Activated T-helper 1 cell treated with Interleukin-2 at 50 U/mL for 16 hours (primary cell): ENCODE results near the gene NFKBIL1.
"Not testable (repeated sequence)": the region's sequence is repeated elsewhere in the genome, so short reads cannot be mapped to it uniquely, and the experiment has no call there.

Experiments used
- DNase-seq: peaks from one replicate; pipeline ENCODE4 v3.0.0-alpha.2; 2020; ENCODE audit warnings: low read depth

The NFKBIL1 gene

GRCh38 chr6:31546958-31547726 lies at the start of gene NFKBIL1:
Gene NFKBIL1, plus strand, starts transcription at chr6:31547608. Its CDS starts 87 bp downstream, at chr6:31547695.
- peak; percentile 82 for DNase-seq

GRCh38 chr6:31498748-31499147 lies 48.7 kb upstream of the NFKBIL1 start:
- DNase-seq, result no peak

GRCh38 chr6:31499648-31500047 lies 47.8 kb upstream of the NFKBIL1 start:
- not testable (repeated sequence) for DNase-seq

GRCh38 chr6:31502586-31502985 lies 44.8 kb upstream of the NFKBIL1 start:
- no peak for DNase-seq

- not testable (repeated sequence) for DNase-seq
Observed at GRCh38 chr6:31509036-31509435, 38.4 kb upstream of the NFKBIL1 start.

- no peak for DNase-seq
Observed at GRCh38 chr6:31510007-31510406, 37.4 kb upstream of the NFKBIL1 start.

GRCh38 chr6:31513456-31514165 lies 33.8 kb upstream of the NFKBIL1 start:
- no peak for DNase-seq

- DNase-seq, result no peak
Observed at GRCh38 chr6:31521835-31522234, 25.6 kb upstream of the NFKBIL1 start.

- no peak for DNase-seq
Observed at GRCh38 chr6:31525553-31525931, 21.9 kb upstream of the NFKBIL1 start.

- DNase-seq, result no peak
Observed at GRCh38 chr6:31525932-31526591, 21.3 kb upstream of the NFKBIL1 start.

- no peak for DNase-seq
Observed at GRCh38 chr6:31528307-31528777, 19.1 kb upstream of the NFKBIL1 start.

- DNase-seq, result no peak
Observed at GRCh38 chr6:31528821-31529328, 18.5 kb upstream of the NFKBIL1 start, which contains the start of gene MCCD1. Gene MCCD1, plus strand, starts transcription at chr6:31528962. Its CDS starts 53 bp downstream, at chr6:31529015.

- no peak for DNase-seq
Observed at GRCh38 chr6:31529329-31530150, 17.9 kb upstream of the NFKBIL1 start.

- no peak for DNase-seq
Observed at GRCh38 chr6:31530659-31531058, 16.7 kb upstream of the NFKBIL1 start.

- no peak for DNase-seq
Observed at GRCh38 chr6:31531162-31531561, 16.2 kb upstream of the NFKBIL1 start.

- DNase-seq, result no peak
Observed at GRCh38 chr6:31531771-31532643, 15.4 kb upstream of the NFKBIL1 start.

GRCh38 chr6:31532644-31533454 lies 14.6 kb upstream of the NFKBIL1 start:
- no peak for DNase-seq

- DNase-seq, result no peak
Observed at GRCh38 chr6:31533455-31533841, 14.0 kb upstream of the NFKBIL1 start.

GRCh38 chr6:31534011-31534410 lies 13.4 kb upstream of the NFKBIL1 start:
- DNase-seq, result no peak
